HepG2 (cell line): ENCODE results near the gene CCDC106. TPM values are rescaled to one million over a fixed set of nuclear protein-coding genes. Genes with fewer than 3 reads are reported as not detected.

ENCODE experiments used
- BHLHE40 ChIP-seq: IDR thresholded peaks from 2 replicates; pipeline ENCODE4 v1.6.1; 2011; ENCODE audit warnings: low read length, improper control_type of control experiment
- FOXA3 ChIP-seq: IDR thresholded peaks from 2 replicates; pipeline ENCODE4 v1.6.1; 2016; ENCODE audit warnings: missing genetic modification reagents, missing compliant biosample characterization
- GFI1 ChIP-seq: sonication (generic); formaldehyde crosslinking; IDR thresholded peaks from 2 replicates; pipeline ENCODE4 v1.5.0; 2020; ENCODE audit warnings: missing genetic modification reagents, mild to moderate bottlenecking, borderline replicate concordance
- HMG20B ChIP-seq: conservative IDR thresholded peaks from 2 replicates; pipeline ENCODE4 v1.6.1; 2016; ENCODE audit warnings: missing genetic modification reagents, missing compliant biosample characterization
- HNRNPUL1 ChIP-seq: fragments of 200-400 bp; formaldehyde crosslinking; IDR thresholded peaks from 2 replicates; pipeline ENCODE4 v1.6.1; 2017; ENCODE audit warnings: low read depth, mild to moderate bottlenecking, low read length, moderate library complexity
- KDM6A ChIP-seq: IDR thresholded peaks from 2 replicates; pipeline ENCODE4 v1.6.1; 2016; ENCODE audit warnings: low read depth
- PAWR ChIP-seq: sonication (generic); formaldehyde crosslinking; IDR thresholded peaks from 2 replicates; pipeline ENCODE4 v1.4.0; 2020; ENCODE audit warnings: missing genetic modification reagents, mild to moderate bottlenecking, borderline replicate concordance
- SMC3 ChIP-seq: IDR thresholded peaks from 2 replicates; pipeline ENCODE4 v1.6.1; 2011; ENCODE audit warnings: low read length, improper control_type of control experiment
- ZNF367 ChIP-seq: sonication (generic); formaldehyde crosslinking; IDR thresholded peaks from 2 replicates; pipeline ENCODE4 v1.4.0; 2020; ENCODE audit warnings: missing genetic modification reagents, borderline replicate concordance
- ZNF552 ChIP-seq: sonication (generic); formaldehyde crosslinking; IDR thresholded peaks from 2 replicates; pipeline ENCODE4 v1.9.0; 2022; ENCODE audit warnings: missing genetic modification reagents, mild to moderate bottlenecking, borderline replicate concordance
- ZNF782 ChIP-seq: sonication (generic); formaldehyde crosslinking; IDR thresholded peaks from 2 replicates; pipeline ENCODE4 v1.4.0; 2020; ENCODE audit warnings: missing genetic modification reagents, mild to moderate bottlenecking, borderline replicate concordance
- ZSCAN9 ChIP-seq: IDR thresholded peaks from 2 replicates; pipeline ENCODE4 v1.6.1; 2016; ENCODE audit warnings: borderline replicate concordance
- polyA plus RNA-seq, 8 experiments: library from polyadenylated mRNA; depleted of rRNA in 3 of 8; stranded (reverse) in 7 of 8; unstranded in 1 of 8; fragments of >200 nt; fragmentation: Illumina TruSeq in 4 of 8; extraction: Trizol in 4 of 8; gene quantifications; 2 replicates each; pipeline versions ENCODE4 v1.2.1 to v1.2.3, GENCODE V29; 2011 to 2016; ENCODE audit warnings: low read depth in 4 of 8, missing spikeins in 1 of 8, mixed read lengths in 1 of 8; ENCODE audit not compliant: insufficient read depth in 1 of 8
- total RNA-seq, 5 experiments: library from RNA; depleted of rRNA; stranded (reverse); fragments of >200 nt; fragmentation: Illumina TruSeq; extraction: Trizol; gene quantifications; 2 replicates each; pipeline ENCODE4 v1.2.3, GENCODE V29; 2016; ENCODE audit warnings: low read depth in 1 of 5
- TF ChIP-seq, protein P1 (sequence below): IDR thresholded peaks from 2 replicates; pipeline ENCODE4 v1.6.1; 2018; ENCODE audit warnings: missing genetic modification reagents
- TF ChIP-seq, protein P2 (sequence below): sonication (generic); formaldehyde crosslinking; IDR thresholded peaks from 2 replicates; pipeline ENCODE4 v1.4.0; 2020; ENCODE audit warnings: missing genetic modification reagents
- TF ChIP-seq, protein P3 (sequence below), 2 experiments: sonication (generic) in 1 of 2; formaldehyde crosslinking in 1 of 2; IDR thresholded peaks; 2 replicates each; pipeline versions ENCODE4 v1.5.1 to v1.6.1; 2011 to 2020; ENCODE audit warnings: borderline replicate concordance in 1 of 2, low read depth in 1 of 2, low read length in 1 of 2, mild to moderate bottlenecking in 1 of 2, missing genetic modification reagents in 1 of 2, moderate library complexity in 1 of 2
- TF ChIP-seq, protein P4 (sequence below): sonication (generic); formaldehyde crosslinking; conservative IDR thresholded peaks from 2 replicates; pipeline ENCODE4 v1.8.0; 2022; ENCODE audit warnings: missing genetic modification reagents
- TF ChIP-seq, protein P5 (sequence below): sonication (generic); formaldehyde crosslinking; IDR thresholded peaks from 2 replicates; pipeline ENCODE4 v1.5.1; 2020; ENCODE audit warnings: missing genetic modification reagents, mild to moderate bottlenecking, borderline replicate concordance

CCDC106 gene
- total and polyA plus RNA-seq, 2 of the 13 experiments (the other 11 are each of a cell fraction or from before 2014, with no cell fraction given) = 4.7 to 8.8 TPM

DNA sequence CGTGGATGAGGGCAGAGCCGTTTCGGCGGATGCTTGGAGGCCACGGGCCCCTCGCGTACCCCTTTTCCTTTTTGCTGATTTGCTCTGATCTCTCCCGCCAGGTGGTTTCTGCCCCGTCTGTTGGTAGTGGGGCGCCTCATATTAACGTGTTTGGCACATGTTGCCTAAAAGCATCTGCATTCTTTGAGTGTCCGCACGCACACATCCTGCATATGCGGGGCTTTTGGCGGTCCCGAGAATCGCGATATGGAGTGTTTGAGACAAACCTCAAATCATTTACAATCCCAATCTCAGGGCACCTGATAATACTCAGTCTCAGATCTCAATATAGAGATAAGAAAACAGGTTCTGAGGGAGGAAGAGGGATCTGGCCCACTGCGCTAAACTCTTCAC, 7.6 kb downstream of the CCDC106 start (continued):
- TF ChIP-seq, protein P1, sequence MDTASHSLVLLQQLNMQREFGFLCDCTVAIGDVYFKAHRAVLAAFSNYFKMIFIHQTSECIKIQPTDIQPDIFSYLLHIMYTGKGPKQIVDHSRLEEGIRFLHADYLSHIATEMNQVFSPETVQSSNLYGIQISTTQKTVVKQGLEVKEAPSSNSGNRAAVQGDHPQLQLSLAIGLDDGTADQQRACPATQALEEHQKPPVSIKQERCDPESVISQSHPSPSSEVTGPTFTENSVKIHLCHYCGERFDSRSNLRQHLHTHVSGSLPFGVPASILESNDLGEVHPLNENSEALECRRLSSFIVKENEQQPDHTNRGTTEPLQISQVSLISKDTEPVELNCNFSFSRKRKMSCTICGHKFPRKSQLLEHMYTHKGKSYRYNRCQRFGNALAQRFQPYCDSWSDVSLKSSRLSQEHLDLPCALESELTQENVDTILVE (CRISPR knock-in tag) = no peak
- TF ChIP-seq ZNF552 (CRISPR knock-in tag) (no peak), GFI1 (no peak), HMG20B (CRISPR knock-in tag) (no peak), KDM6A (CRISPR knock-in tag) (no peak), ZSCAN9 (no peak), HNRNPUL1 (no peak), FOXA3 (CRISPR knock-in tag) (no peak), PAWR (CRISPR knock-in tag) (no peak), ZNF782 (CRISPR knock-in tag) (no peak), SMC3 (no peak), ZNF367 (CRISPR knock-in tag) (no peak), BHLHE40 (no peak)
- TF ChIP-seq, protein P2, sequence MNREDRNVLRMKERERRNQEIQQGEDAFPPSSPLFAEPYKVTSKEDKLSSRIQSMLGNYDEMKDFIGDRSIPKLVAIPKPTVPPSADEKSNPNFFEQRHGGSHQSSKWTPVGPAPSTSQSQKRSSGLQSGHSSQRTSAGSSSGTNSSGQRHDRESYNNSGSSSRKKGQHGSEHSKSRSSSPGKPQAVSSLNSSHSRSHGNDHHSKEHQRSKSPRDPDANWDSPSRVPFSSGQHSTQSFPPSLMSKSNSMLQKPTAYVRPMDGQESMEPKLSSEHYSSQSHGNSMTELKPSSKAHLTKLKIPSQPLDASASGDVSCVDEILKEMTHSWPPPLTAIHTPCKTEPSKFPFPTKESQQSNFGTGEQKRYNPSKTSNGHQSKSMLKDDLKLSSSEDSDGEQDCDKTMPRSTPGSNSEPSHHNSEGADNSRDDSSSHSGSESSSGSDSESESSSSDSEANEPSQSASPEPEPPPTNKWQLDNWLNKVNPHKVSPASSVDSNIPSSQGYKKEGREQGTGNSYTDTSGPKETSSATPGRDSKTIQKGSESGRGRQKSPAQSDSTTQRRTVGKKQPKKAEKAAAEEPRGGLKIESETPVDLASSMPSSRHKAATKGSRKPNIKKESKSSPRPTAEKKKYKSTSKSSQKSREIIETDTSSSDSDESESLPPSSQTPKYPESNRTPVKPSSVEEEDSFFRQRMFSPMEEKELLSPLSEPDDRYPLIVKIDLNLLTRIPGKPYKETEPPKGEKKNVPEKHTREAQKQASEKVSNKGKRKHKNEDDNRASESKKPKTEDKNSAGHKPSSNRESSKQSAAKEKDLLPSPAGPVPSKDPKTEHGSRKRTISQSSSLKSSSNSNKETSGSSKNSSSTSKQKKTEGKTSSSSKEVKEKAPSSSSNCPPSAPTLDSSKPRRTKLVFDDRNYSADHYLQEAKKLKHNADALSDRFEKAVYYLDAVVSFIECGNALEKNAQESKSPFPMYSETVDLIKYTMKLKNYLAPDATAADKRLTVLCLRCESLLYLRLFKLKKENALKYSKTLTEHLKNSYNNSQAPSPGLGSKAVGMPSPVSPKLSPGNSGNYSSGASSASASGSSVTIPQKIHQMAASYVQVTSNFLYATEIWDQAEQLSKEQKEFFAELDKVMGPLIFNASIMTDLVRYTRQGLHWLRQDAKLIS (CRISPR knock-in tag) = no peak
- TF ChIP-seq, protein P3, sequence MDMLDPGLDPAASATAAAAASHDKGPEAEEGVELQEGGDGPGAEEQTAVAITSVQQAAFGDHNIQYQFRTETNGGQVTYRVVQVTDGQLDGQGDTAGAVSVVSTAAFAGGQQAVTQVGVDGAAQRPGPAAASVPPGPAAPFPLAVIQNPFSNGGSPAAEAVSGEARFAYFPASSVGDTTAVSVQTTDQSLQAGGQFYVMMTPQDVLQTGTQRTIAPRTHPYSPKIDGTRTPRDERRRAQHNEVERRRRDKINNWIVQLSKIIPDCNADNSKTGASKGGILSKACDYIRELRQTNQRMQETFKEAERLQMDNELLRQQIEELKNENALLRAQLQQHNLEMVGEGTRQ (IDR thresholded peaks at IDR 0.05; ENCODE audit: low read depth, low read length) = no peak
- TF ChIP-seq, protein P3 (CRISPR knock-in tag; IDR thresholded peaks at IDR 0.05; ENCODE audit: borderline replicate concordance) = no peak
- TF ChIP-seq, protein P4, sequence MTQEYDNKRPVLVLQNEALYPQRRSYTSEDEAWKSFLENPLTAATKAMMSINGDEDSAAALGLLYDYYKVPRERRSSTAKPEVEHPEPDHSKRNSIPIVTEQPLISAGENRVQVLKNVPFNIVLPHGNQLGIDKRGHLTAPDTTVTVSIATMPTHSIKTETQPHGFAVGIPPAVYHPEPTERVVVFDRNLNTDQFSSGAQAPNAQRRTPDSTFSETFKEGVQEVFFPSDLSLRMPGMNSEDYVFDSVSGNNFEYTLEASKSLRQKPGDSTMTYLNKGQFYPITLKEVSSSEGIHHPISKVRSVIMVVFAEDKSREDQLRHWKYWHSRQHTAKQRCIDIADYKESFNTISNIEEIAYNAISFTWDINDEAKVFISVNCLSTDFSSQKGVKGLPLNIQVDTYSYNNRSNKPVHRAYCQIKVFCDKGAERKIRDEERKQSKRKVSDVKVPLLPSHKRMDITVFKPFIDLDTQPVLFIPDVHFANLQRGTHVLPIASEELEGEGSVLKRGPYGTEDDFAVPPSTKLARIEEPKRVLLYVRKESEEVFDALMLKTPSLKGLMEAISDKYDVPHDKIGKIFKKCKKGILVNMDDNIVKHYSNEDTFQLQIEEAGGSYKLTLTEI = no peak
- TF ChIP-seq, protein P5, sequence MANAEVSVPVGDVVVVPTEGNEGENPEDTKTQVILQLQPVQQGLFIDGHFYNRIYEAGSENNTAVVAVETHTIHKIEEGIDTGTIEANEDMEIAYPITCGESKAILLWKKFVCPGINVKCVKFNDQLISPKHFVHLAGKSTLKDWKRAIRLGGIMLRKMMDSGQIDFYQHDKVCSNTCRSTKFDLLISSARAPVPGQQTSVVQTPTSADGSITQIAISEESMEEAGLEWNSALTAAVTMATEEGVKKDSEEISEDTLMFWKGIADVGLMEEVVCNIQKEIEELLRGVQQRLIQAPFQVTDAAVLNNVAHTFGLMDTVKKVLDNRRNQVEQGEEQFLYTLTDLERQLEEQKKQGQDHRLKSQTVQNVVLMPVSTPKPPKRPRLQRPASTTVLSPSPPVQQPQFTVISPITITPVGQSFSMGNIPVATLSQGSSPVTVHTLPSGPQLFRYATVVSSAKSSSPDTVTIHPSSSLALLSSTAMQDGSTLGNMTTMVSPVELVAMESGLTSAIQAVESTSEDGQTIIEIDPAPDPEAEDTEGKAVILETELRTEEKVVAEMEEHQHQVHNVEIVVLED (CRISPR knock-in tag) = no peak
